K562 (cell line): ENCODE measurements around the gene METTL8. TPM values are rescaled to one million over a fixed set of nuclear protein-coding genes. Genes with fewer than 3 reads are reported as not detected.

Source experiments
- ATAC-seq: fragments of 200-7000 bp; cut with Tn5 transposase; 3 replicates; pipeline ENCODE4 v1.9.1; 2020; ENCODE audit warnings: moderate library complexity
- BruUV-seq: library from RNA; stranded (reverse); fragments of 400-500 nt; replicated peaks from 2 replicates; lab custom pipeline; 2021; lab: Mats Ljungman, UMichigan
- CTCF ChIA-PET: fragments of 300-600 bp; formaldehyde crosslinking; extraction: SDS; loops from one replicate; lab custom pipeline; 2021; ENCODE audit warnings: low intra/inter-chr PET ratio; lab: Yijun Ruan, JAX
- POLR2A ChIA-PET: fragments of 300-600, 350-650 bp; sonication (Branson Sonifier 250); formaldehyde crosslinking; extraction: SDS; loops from one replicate; lab custom pipeline; 2021; ENCODE audit warnings: antibody characterized with exemption, inconsistent platforms; lab: Yijun Ruan, JAX
- DNase-seq, 4 experiments: peaks; one replicate each; pipeline versions ENCODE4 v3.0.0 to v3.0.0-alpha.2; 2011 to 2018; ENCODE audit warnings: low spot score in 3 of 4, mixed read lengths in 3 of 4; ENCODE audit errors: extremely low read depth in 1 of 4
- FAIRE-seq: peaks from 2 replicates; lab custom pipeline; 2011; peaks lifted over from hg19 to GRCh38; lab: Jason Lieb, UNC
- H2AFZ ChIP-seq: 2 replicates; pipeline ENCODE4 v1.6.0; 2011; ENCODE audit warnings: low read depth, low read length, control low read depth, inconsistent platforms
- H3K27ac ChIP-seq: fragments of 200-600 bp; 3 replicates; pipeline ENCODE4 v1.8.0; 2011; ENCODE audit warnings: low read depth, mild to moderate bottlenecking, control low read depth, inconsistent platforms, low read length, moderate library complexity, mixed read lengths; ENCODE audit errors: extremely low read depth
- H3K27me3 ChIP-seq, 2 experiments: fragments of 300-600 bp in 1 of 2; 2 replicates in 1 of 2; 3 replicates in 1 of 2; pipeline versions ENCODE4 v1.6.0 to v1.8.0; 2011; ENCODE audit warnings: inconsistent platforms in 2 of 2, low read length in 2 of 2, mild to moderate bottlenecking in 1 of 2, mixed read lengths in 1 of 2, moderate library complexity in 1 of 2; ENCODE audit not compliant: control insufficient read depth in 2 of 2, insufficient read depth in 2 of 2
- H3K36me3 ChIP-seq: fragments of 300-600 bp; 3 replicates; pipeline ENCODE4 v1.8.0; 2011; ENCODE audit warnings: mild to moderate bottlenecking, low read length, inconsistent platforms; ENCODE audit not compliant: control insufficient read depth, insufficient read depth
- H3K4me1 ChIP-seq, 2 experiments: fragments of 200-600 bp in 1 of 2; replicated peaks in 1 of 2; 2 replicates in 1 of 2; 3 replicates in 1 of 2; pipeline versions ENCODE4 v1.5.1 to v1.8.0; 2011; ENCODE audit warnings: inconsistent platforms in 2 of 2, low read length in 2 of 2, mild to moderate bottlenecking in 1 of 2, mixed read lengths in 1 of 2, moderate library complexity in 1 of 2; ENCODE audit not compliant: control insufficient read depth in 2 of 2, insufficient read depth in 2 of 2
- H3K4me2 ChIP-seq: 2 replicates; pipeline ENCODE4 v1.6.1; 2011; ENCODE audit warnings: low read length, control low read depth, inconsistent platforms, mixed read lengths; ENCODE audit not compliant: insufficient read depth
- H3K4me3 ChIP-seq: fragments of 200-600 bp; sonication (generic), shearing (Covaris generic); 2 replicates; pipeline ENCODE4 v1.5.1; 2016; ENCODE audit warnings: control low read depth, inconsistent platforms
- H3K79me2 ChIP-seq: fragments of 200-600 bp; 3 replicates; pipeline ENCODE4 v1.8.0; 2011; ENCODE audit warnings: low read length, inconsistent platforms; ENCODE audit not compliant: control insufficient read depth, insufficient read depth
- H3K9ac ChIP-seq, 2 experiments: 2 replicates each; pipeline versions ENCODE4 v1.6.0 to v1.6.1; 2011; ENCODE audit warnings: low read depth in 2 of 2, low read length in 2 of 2, control low read depth in 1 of 2, inconsistent platforms in 1 of 2, mild to moderate bottlenecking in 1 of 2, mixed read lengths in 1 of 2; ENCODE audit not compliant: insufficient read depth in 1 of 2
- H3K9me1 ChIP-seq: one replicate; pipeline ENCODE4 v1.6.0; 2011; ENCODE audit warnings: inconsistent platforms, mild to moderate bottlenecking, low read length, moderate library complexity; ENCODE audit not compliant: control insufficient read depth, insufficient read depth
- H3K9me3 ChIP-seq: replicated peaks from 2 replicates; pipeline ENCODE4 v1.5.1; 2011; ENCODE audit warnings: low read depth, low read length, inconsistent platforms; ENCODE audit not compliant: control insufficient read depth, insufficient read depth
- H4K20me1 ChIP-seq: replicated peaks from 2 replicates; pipeline ENCODE4 v1.6.1; 2011; ENCODE audit warnings: low read length, inconsistent platforms, mixed read lengths; ENCODE audit not compliant: control insufficient read depth, insufficient read depth
- BCL6 ChIP-seq: fragments of 250-450 bp; sonication (Bioruptor Pico); IDR thresholded peaks from 2 replicates; pipeline ENCODE4 v1.4.0; 2020
- ILK ChIP-seq: fragments of 450-650 bp; IDR thresholded peaks from 2 replicates; pipeline ENCODE4 v1.6.1; 2016; ENCODE audit warnings: missing genetic modification characterization, low read depth, mild to moderate bottlenecking, missing compliant biosample characterization, moderate library complexity, borderline replicate concordance
- MAFF ChIP-seq: IDR thresholded peaks from 2 replicates; pipeline ENCODE4 v1.6.1; 2012; ENCODE audit warnings: low read length, improper control_type of control experiment
- SMARCA5 ChIP-seq: fragments of 450-650 bp; IDR thresholded peaks from 2 replicates; pipeline ENCODE4 v1.6.1; 2016
- SRSF7 ChIP-seq: fragments of 200-400 bp; formaldehyde crosslinking; optimal IDR thresholded peaks from 2 replicates; pipeline ENCODE3; 2017; ENCODE audit warnings: mild to moderate bottlenecking, low read depth, low read length
- TAF15 ChIP-seq: fragments of 200-400 bp; formaldehyde crosslinking; IDR thresholded peaks from 2 replicates; pipeline ENCODE4 v1.6.1; 2017; ENCODE audit warnings: mild to moderate bottlenecking, low read depth, low read length, moderate library complexity
- ZNF384 ChIP-seq: IDR thresholded peaks from 2 replicates; pipeline ENCODE4 v1.6.1; 2012; ENCODE audit warnings: low read depth, low read length, improper control_type of control experiment
- whole genome bisulfite sequencing: fragments of 100-300 bp; shearing (Covaris generic); methylation state at CpG from one replicate; pipeline ENCODE4 v1.1.6; 2016; ENCODE audit warnings: low coverage, mixed read lengths; ENCODE audit not compliant: insufficient coverage; ENCODE audit errors: missing lambda C conversion rate; 5-methylcytosine and 5-hydroxymethylcytosine counted together
- in situ Hi-C: fragments of 300-500 bp; cut with MboI; formaldehyde crosslinking; loops from 4 replicates; pipeline ENCODE4 v1.15.0; 2018; ENCODE audit warnings: inconsistent platforms, mixed read lengths
- intact Hi-C: fragments of 100-400 bp; cut with micrococcal nuclease; formaldehyde crosslinking; loops from 2 replicates; pipeline ENCODE4 v1.14.2; 2022
- polyA plus RNA-seq, 8 experiments: library from polyadenylated mRNA; depleted of rRNA in 4 of 8; stranded (reverse) in 5 of 8; unstranded in 3 of 8; fragments of >200 nt; fragmentation: Nextera tagmentation in 2 of 8; fragmentation: Illumina TruSeq in 1 of 8; extraction: Ambion mirVana in 2 of 8; extraction: Trizol in 1 of 8; gene quantifications; 2 replicates each; pipeline versions ENCODE4 v1.2.1 to v1.2.3, GENCODE V29; 2011 to 2014; ENCODE audit warnings: inconsistent platforms in 1 of 8, missing spikeins in 1 of 8
- total RNA-seq, 7 experiments: library from RNA; depleted of rRNA in 6 of 7; stranded (reverse); fragments of >200 nt in 6 of 7; fragmentation: Illumina TruSeq in 2 of 7; extraction: Trizol in 2 of 7; gene quantifications; 2 replicates each; pipeline versions ENCODE4 v1.2.1 to v1.2.3, GENCODE V29; 2011 to 2021; ENCODE audit warnings: low replicate concordance in 1 of 7
- TF ChIP-seq, protein P1 (sequence below): fragments of 250-450 bp; sonication (Bioruptor Pico); IDR thresholded peaks from 2 replicates; pipeline ENCODE4 v1.5.0; 2020; ENCODE audit warnings: mild to moderate bottlenecking, borderline replicate concordance
- TF ChIP-seq, protein P2 (sequence below), 2 experiments: IDR thresholded peaks in 1 of 2; conservative IDR thresholded peaks in 1 of 2; 2 replicates each; pipeline ENCODE4 v1.6.1; 2016; ENCODE audit warnings: low read depth in 2 of 2, mild to moderate bottlenecking in 1 of 2, missing compliant biosample characterization in 1 of 2, missing genetic modification characterization in 1 of 2, moderate library complexity in 1 of 2

METTL8 gene
- total and polyA plus RNA-seq, 9 of the 15 experiments (the other 6 are each of a cell fraction or from before 2014, with no cell fraction given): 12.9 to 52.6 (median 33.7) TPM

DNA sequence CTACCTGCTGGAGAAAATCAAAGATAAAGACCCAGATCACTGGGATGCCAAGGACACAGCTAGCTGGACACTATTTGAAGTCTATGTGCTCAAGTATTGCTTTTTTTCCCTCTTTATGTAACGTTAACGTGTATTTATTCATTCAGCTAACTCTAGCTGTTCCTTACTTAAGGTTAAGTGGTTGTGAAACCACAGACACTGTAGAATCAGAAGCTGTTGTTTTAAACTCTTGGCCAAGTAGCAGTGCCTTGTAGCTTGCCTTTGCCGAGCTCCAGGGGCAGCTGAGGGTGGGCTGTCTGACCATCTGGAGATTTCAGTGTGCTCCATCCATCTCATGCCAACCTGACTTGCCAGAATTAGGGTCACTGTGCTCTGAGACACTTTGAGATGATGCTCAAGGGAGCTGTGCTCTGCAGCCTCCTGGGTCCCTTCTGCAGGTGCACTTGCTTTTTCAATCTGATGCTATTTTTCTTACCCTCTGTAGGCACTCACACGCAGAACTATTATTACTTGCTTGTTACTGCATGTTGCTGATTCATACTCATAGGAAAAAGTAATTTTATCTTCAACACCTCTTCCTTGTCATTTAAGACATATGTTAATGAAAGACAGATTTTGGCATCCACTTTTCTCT, 116.2 kb downstream of the METTL8 start:
- Histone ChIP-seq H3K4me3 (no peak overlapping the region), H2AFZ (no peak overlapping the region), H3K9me1 (no peaks in the 10 kb centered on the region), H3K79me2 (no peaks in the 10 kb centered on the region), H3K27me3 (no peaks in the 10 kb centered on the region), H3K9ac (no peak overlapping the region), H3K4me1 (0 out of 5 replicates have a peak, but pooled peaks cover 0 to 2% of the 10 kb centered on the region in 2 experiments), H3K27ac (no peak overlapping the region), H3K9me3 (no peaks in the 10 kb centered on the region), H4K20me1 (no peaks in the 10 kb centered on the region), H3K36me3 (peaks cover 10% of the 10 kb centered on the region; the same call in 1 of the 3 replicates), H3K4me2 (no peak overlapping the region)
- intact Hi-C loops: no loop called here
- ChIA-PET CTCF (no interaction called here), POLR2A (interaction anchor here (0.8 to 1.4 kb wide), 3 partner anchors 14 to 41 kb away, joined by 3 to 6 read pairs (median 3); no protein-coding TSS in a partner anchor)
- FAIRE-seq (no peak), DNase-seq (no peak), ATAC-seq (no peak)
- in situ Hi-C loops: no loop called here
- WGBS: 80% methylated on average over 4 of the region's 4 CpGs
- no peak for TF ChIP-seq BCL6 (CRISPR knock-in tag)
- no TSS peak for BruUV-seq

DNA sequence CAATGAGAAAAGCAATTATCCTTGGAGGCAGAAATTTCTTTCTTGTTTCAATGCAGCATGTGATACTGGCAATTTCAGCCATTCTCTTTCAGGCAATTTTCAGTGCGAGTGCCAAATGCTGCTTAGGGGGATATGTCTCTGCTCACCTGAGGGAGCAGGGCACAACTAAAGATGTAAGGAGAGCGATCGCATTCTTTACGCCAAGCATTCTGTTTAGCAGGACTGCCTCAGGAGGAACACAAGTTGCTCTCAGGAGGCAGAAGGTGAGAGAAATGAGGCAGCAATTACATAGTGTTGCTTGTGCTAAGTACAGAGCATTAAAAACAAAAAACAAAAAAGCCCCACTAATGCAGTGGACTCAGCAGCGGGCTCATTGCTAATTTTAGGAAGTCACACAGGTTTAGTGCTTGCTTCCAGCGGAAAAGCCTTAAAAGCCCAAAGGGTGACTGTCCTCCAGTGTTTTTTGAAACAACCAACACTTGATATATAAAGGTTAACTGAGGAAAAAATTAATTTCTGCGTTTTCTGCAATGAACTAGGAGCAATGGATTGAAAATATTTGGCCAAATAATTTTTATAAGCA, 116.9 kb downstream of the METTL8 start:
- 0 out of 5 replicates have a peak, but pooled peaks cover 0 to 2% of the 10 kb centered on the region in 2 experiments for H3K4me1 ChIP-seq
- H3K27me3 ChIP-seq: no peaks in the 10 kb centered on the region
- FAIRE-seq (no peak), ATAC-seq (no peak), DNase-seq (no peak)
- H4K20me1 ChIP-seq: no peaks in the 10 kb centered on the region
- no TSS peak for BruUV-seq
- intact Hi-C loops: no loop called here
- in situ Hi-C loops: no loop called here
- no peak overlapping the region for H2AFZ ChIP-seq
- no peak overlapping the region for H3K27ac ChIP-seq
- no peaks in the 10 kb centered on the region; the same call in 1 of the 2 replicates for H3K9me3 ChIP-seq
- WGBS: 72% methylated on average over 7 of the region's 7 CpGs
- H3K4me2 ChIP-seq: no peak overlapping the region
- no peaks in the 10 kb centered on the region for H3K9me1 ChIP-seq
- ChIA-PET CTCF (no interaction called here), POLR2A (interaction anchor here (1.0 to 1.1 kb wide), 2 partner anchors 10 to 16 kb away, joined by 3 to 4 read pairs; no protein-coding TSS in a partner anchor)
- no peak overlapping the region for H3K4me3 ChIP-seq
- no peak overlapping the region for H3K9ac ChIP-seq
- H3K79me2 ChIP-seq: no peaks in the 10 kb centered on the region
- peaks cover 10% of the 10 kb centered on the region; the same call in 1 of the 3 replicates for H3K36me3 ChIP-seq
- TF ChIP-seq SRSF7: no peak
- no peak for TF ChIP-seq ILK (tag)
- TF ChIP-seq MAFF: no peak
- TF ChIP-seq TAF15: no peak
- TF ChIP-seq ZNF384: no peak
- TF ChIP-seq, protein P1, sequence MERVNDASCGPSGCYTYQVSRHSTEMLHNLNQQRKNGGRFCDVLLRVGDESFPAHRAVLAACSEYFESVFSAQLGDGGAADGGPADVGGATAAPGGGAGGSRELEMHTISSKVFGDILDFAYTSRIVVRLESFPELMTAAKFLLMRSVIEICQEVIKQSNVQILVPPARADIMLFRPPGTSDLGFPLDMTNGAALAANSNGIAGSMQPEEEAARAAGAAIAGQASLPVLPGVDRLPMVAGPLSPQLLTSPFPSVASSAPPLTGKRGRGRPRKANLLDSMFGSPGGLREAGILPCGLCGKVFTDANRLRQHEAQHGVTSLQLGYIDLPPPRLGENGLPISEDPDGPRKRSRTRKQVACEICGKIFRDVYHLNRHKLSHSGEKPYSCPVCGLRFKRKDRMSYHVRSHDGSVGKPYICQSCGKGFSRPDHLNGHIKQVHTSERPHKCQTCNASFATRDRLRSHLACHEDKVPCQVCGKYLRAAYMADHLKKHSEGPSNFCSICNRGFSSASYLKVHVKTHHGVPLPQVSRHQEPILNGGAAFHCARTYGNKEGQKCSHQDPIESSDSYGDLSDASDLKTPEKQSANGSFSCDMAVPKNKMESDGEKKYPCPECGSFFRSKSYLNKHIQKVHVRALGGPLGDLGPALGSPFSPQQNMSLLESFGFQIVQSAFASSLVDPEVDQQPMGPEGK (CRISPR knock-in tag): no peak
- TF ChIP-seq SMARCA5: no peak
- TF ChIP-seq, protein P2, sequence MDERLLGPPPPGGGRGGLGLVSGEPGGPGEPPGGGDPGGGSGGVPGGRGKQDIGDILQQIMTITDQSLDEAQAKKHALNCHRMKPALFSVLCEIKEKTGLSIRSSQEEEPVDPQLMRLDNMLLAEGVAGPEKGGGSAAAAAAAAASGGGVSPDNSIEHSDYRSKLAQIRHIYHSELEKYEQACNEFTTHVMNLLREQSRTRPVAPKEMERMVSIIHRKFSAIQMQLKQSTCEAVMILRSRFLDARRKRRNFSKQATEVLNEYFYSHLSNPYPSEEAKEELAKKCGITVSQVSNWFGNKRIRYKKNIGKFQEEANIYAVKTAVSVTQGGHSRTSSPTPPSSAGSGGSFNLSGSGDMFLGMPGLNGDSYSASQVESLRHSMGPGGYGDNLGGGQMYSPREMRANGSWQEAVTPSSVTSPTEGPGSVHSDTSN (CRISPR knock-in tag; IDR thresholded peaks at IDR 0.05; ENCODE audit: low read depth): no peak
- TF ChIP-seq, protein P2 (tag; conservative IDR thresholded peaks at IDR 0.05; ENCODE audit: low read depth): no peak
